Spleen (tissue), 7 donors: ENCODE results near the gene SYT14.

Source experiments
- CTCF ChIP-seq, 11 experiments: fragments of 200-600 bp in 7 of 11; fragments of 450-650 bp in 4 of 11; sonication (generic) in 4 of 11; IDR thresholded peaks in 8 of 11; conservative IDR thresholded peaks in 3 of 11; 1 replicate in 7 of 11; 2 replicates in 4 of 11; pipeline versions ENCODE4 v1.4.0 to v1.8.0; 2016 to 2021; ENCODE audit warnings: antibody characterized with exemption in 11 of 11, inconsistent platforms in 4 of 11, mild to moderate bottlenecking in 1 of 11
- POLR2A ChIP-seq, 3 donors: fragments of 450-650 bp; IDR thresholded peaks; one replicate each; pipeline ENCODE4 v1.5.1; 2017; ENCODE audit warnings: antibody characterized with exemption in 3 of 3, mild to moderate bottlenecking in 1 of 3
- POLR2AphosphoS5 ChIP-seq, 3 donors: sonication (generic); formaldehyde crosslinking; IDR thresholded peaks; one replicate each; pipeline ENCODE4 v1.5.1; 2017; ENCODE audit warnings: antibody characterized with exemption in 3 of 3
- donor health status: DM: no; HTN: no; CAD: no; lungs with moderate emphysema.
- donor health status: DM: no; HTN: no; CAD: no.
- donor health status: DM: no; HTN: no; CAD: no.

GRCh38 chr1:210207597-210208450 is 269.8 kb downstream of the SYT14 start:
- no peak for TF ChIP-seq POLR2A (IDR thresholded peaks at IDR 0.05)
- TF ChIP-seq CTCF (IDR thresholded peaks at IDR 0.05 in 8 of 11, conservative IDR thresholded peaks at IDR 0.05 in 3 of 11) = no peak
- TF ChIP-seq POLR2AphosphoS5 (IDR thresholded peaks at IDR 0.05) = no peak
